SH-SY5Y (cell line): ENCODE results near the gene CFAP99.

Experiments
- GATA2 ChIP-seq: IDR thresholded peaks from 2 replicates; pipeline ENCODE4 v1.6.1; 2011; ENCODE audit warnings: mild to moderate bottlenecking, low read depth, low read length
- GATA3 ChIP-seq: IDR thresholded peaks from 2 replicates; pipeline ENCODE4 v1.6.1; 2011; ENCODE audit warnings: low read depth, mild to moderate bottlenecking, low read length, moderate library complexity

- TF ChIP-seq GATA2 = no peak
- no peak for TF ChIP-seq GATA3
These were observed 68.9 kb downstream of the CFAP99 start for GRCh38 chr4:2487632-2488031.
